BJ (cell line): ENCODE results near the gene PPP1R7. TPM values are rescaled to one million over a fixed set of nuclear protein-coding genes. Genes with fewer than 3 reads are reported as not detected.

Source experiments
- CTCF ChIA-PET: fragments of 350-600 bp; formaldehyde crosslinking; extraction: SDS; loops from one replicate; lab custom pipeline; 2021; ENCODE audit warnings: antibody characterized with exemption, inconsistent platforms; lab: Yijun Ruan, JAX
- POLR2A ChIA-PET: fragments of 300-600 bp; sonication (Branson Sonifier 250); formaldehyde crosslinking; extraction: SDS; loops from one replicate; lab custom pipeline; 2021; ENCODE audit warnings: antibody characterized with exemption; lab: Charles Lee
- DNase-seq: peaks from one replicate; pipeline ENCODE4 v3.0.0-alpha.2; 2011; ENCODE audit warnings: low read depth
- H3K27me3 ChIP-seq: 2 replicates; pipeline ENCODE4 v1.6.0; 2011; ENCODE audit warnings: low read length; ENCODE audit not compliant: control insufficient read depth, insufficient read depth
- H3K36me3 ChIP-seq: 2 replicates; pipeline ENCODE4 v1.5.1; 2011; ENCODE audit warnings: low read length; ENCODE audit not compliant: control insufficient read depth, insufficient read depth
- H3K4me3 ChIP-seq: 2 replicates; pipeline ENCODE4 v1.5.1; 2011; ENCODE audit warnings: low read depth, mild to moderate bottlenecking, control low read depth, low read length
- CTCF ChIP-seq: IDR thresholded peaks from 2 replicates; pipeline ENCODE4 v1.5.1; 2011; ENCODE audit warnings: low read depth, mild to moderate bottlenecking, control low read depth, inconsistent platforms, low read length, moderate library complexity; ENCODE audit not compliant: insufficient read depth
- polyA plus RNA-seq: library from polyadenylated mRNA; depleted of rRNA; stranded (reverse); fragments of >200 nt; gene quantifications from 2 replicates; pipeline ENCODE4 v1.2.3, GENCODE V29; 2011

Gene PPP1R7
- polyA plus RNA-seq, 1 experiment, result 45.8 TPM

- ChIA-PET POLR2A (no interaction called here), CTCF (no interaction called here)
- DNase-seq, result no peak
- no peak overlapping the region for H3K4me3 ChIP-seq
- TF ChIP-seq CTCF, result no peak
- H3K27me3 ChIP-seq, result no peaks in the 10 kb centered on the region
- H3K36me3 ChIP-seq, result no peaks in the 10 kb centered on the region; the same call in 1 of the 2 replicates
Observed at GRCh38 chr2:241140445-241140840, 9.8 kb upstream of the PPP1R7 start.

DNA sequence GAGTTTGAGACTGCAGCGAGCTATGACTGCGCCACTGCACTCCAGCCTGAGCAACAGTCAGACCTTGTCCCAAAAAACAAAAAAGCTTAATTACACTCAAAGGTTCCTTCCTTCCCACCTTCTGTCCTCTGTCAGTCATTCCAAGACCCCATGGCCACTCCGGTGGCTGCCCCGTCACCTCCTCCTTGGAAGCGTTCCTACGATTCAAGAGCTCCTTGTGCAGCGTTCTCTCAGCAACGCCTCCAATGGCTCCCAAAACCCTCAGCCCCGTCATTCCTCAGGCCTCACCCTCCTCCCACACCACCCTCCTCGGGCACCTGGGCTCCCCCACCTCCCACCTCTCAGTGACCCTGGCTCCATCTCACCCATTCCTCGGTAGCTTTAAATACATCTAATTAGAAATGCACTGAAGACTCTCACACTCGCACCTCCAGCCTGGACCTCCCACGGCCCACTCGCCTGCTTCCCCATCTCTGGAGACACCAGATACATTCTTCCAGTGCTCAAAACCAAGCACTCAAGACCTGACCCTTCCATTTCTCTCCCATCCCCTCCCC is 9.0 kb upstream of the PPP1R7 start:
- CTCF ChIA-PET, result no interaction called here

DNA sequence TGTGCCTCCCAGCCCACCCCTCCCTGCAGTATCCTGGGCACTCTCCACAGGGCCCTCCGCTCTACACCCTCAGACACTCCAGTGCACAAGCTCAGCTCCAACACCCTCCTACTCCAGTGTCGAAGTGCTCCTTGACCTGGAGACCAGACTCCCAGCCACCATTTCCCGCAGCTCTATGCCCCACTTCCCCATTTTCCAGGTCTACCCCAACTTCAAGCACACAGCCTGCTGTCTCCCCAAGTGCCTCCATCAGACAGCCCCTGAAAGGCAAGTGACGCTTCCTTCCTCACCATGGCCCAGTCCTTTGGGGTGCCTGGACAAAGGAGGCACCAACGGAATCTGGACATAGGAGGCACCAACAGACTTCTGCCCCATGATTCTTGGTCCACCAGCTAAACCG is 8.2 kb upstream of the PPP1R7 start:
- no peak for DNase-seq
- CTCF ChIA-PET, result no interaction called here
- no peaks in the 10 kb centered on the region; the same call in 1 of the 2 replicates for H3K36me3 ChIP-seq
- no peak for TF ChIP-seq CTCF
- H3K27me3 ChIP-seq, result no peaks in the 10 kb centered on the region
- POLR2A ChIA-PET, result no interaction called here
- H3K4me3 ChIP-seq, result no peak overlapping the region

More for the DNA sequence above, 9.0 kb upstream of the PPP1R7 start:
- H3K4me3 ChIP-seq, result no peak overlapping the region
- no peaks in the 10 kb centered on the region for H3K27me3 ChIP-seq
- no peaks in the 10 kb centered on the region; the same call in 1 of the 2 replicates for H3K36me3 ChIP-seq
- no peak for TF ChIP-seq CTCF
- DNase-seq, result no peak
- POLR2A ChIA-PET, result no interaction called here

- Histone ChIP-seq H3K27me3 (no peaks in the 10 kb centered on the region), H3K4me3 (no peak overlapping the region), H3K36me3 (no peaks in the 10 kb centered on the region)
- no peak for TF ChIP-seq CTCF
- no peak for DNase-seq
- POLR2A ChIA-PET, result no interaction called here
- CTCF ChIA-PET, result no interaction called here
Observed at GRCh38 chr2:241142593-241142992, 7.7 kb upstream of the PPP1R7 start.

GRCh38 chr2:241146286-241146685 is 4.0 kb upstream of the PPP1R7 start:
- H3K4me3 ChIP-seq, result no peak overlapping the region
- ChIA-PET POLR2A (no interaction called here), CTCF (no interaction called here)
- DNase-seq, result no peak
- H3K27me3 ChIP-seq, result no peaks in the 10 kb centered on the region
- no peaks in the 10 kb centered on the region for H3K36me3 ChIP-seq
- no peak for TF ChIP-seq CTCF
